ENCODE results near the gene CCL16.

The CCL16 gene

GRCh38 chr17:35934760-35935159 lies 46.5 kb downstream of the CCL16 start:
- DNase-seq = no peak

- DNase-seq = no peak
Measured at GRCh38 chr17:35932586-35932985, 48.7 kb downstream of the CCL16 start.

DNA sequence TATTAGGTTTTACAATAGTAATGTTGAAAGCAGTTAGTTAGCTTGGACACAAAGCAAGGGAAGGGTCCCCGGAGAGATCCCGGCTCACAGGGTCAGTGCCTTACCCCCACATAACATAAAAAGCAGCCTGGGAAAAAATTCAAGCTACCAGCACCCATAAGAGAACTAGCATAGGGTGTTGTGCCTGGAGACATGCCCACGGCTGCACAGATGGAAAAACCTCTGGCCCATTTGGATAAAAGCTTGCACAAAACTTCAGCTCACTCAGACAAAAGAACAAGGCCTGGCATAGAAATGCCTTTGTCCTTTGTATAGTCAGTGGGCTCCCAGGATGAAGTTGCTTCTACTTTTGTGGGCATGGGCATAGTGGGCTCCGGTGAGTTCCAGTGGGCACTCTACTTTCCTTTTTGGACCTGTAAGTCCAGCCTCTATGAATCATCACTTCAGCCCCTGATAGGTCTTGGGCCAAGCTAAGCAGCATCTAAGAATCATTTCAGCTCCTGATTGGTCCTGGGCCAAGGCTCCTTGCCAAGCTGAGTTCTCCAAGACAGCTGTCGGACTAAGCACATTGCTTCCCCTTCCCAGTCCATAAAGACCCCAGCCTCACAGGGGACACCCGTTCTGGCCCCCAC lies 49.4 kb downstream of the CCL16 start:
- no peak for DNase-seq

GRCh38 chr17:35930211-35931065 lies 50.9 kb downstream of the CCL16 start, which contains the start of gene RDM1:
RDM1 (minus strand) TSS chr17:35930773; CDS start chr17:35930727, 46 bp downstream.
- DNase-seq = peak; percentile 94

DNA sequence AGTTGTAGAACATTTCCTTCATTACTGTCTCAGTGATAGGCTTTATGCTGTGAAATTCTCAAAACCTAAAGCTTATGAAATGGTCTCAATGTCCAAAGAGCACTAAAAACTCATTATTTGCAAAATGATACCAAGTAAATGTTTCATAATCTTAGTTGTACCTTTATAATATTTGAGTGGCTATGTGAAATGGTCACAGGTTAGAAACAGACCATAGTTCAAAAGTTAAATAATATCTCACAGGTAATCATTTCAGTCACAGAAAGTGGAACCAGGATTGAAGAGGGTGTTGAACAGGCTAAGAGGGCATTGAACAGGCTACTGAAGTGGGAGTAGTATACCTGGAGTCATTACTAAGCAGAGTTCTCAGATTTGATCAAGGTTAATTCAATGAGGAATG lies 53.6 kb downstream of the CCL16 start:
- DNase-seq = no peak

All from activated CD8-positive, alpha-beta memory T cell treated with anti-CD3 and anti-CD28 coated beads for 24 hours (primary cell).